Right atrium auricular region (tissue), 2 donors: ENCODE results near the gene SH2D3A. TPM values are rescaled to one million over a fixed set of nuclear protein-coding genes. Genes with fewer than 3 reads are reported as not detected.

Experiments used
- DNase-seq: peaks from one replicate; pipeline ENCODE4 v3.0.0-alpha.2; 2019; ENCODE audit warnings: low spot score
- H3K27ac ChIP-seq, 2 donors: fragments of 200-600 bp; sonication (generic); 1 replicate in 1 of 2; 2 replicates in 1 of 2; pipeline ENCODE4 v1.5.1; 2016 to 2019
- H3K27me3 ChIP-seq, 2 donors: fragments of 200-600 bp; sonication (generic); one replicate each; pipeline versions ENCODE4 v1.5.1 to v1.6.0; 2017 to 2019
- H3K36me3 ChIP-seq: fragments of 200-600 bp; sonication (generic); one replicate; pipeline ENCODE4 v1.5.1; 2016
- H3K4me1 ChIP-seq, 2 donors: fragments of 200-600 bp; sonication (generic); one replicate each; pipeline versions ENCODE4 v1.5.1 to v1.6.0; 2017 to 2019
- H3K4me3 ChIP-seq, 2 donors: fragments of 200-600 bp; sonication (generic); 1 replicate in 1 of 2; 2 replicates in 1 of 2; pipeline ENCODE4 v1.5.1; 2017 to 2019; ENCODE audit warnings: mild to moderate bottlenecking in 1 of 2, moderate library complexity in 1 of 2
- H3K9me3 ChIP-seq, 2 donors: fragments of 200-600 bp; sonication (generic); one replicate each; pipeline ENCODE4 v1.5.1; 2019
- CTCF ChIP-seq, 2 donors: fragments of 200-600 bp; sonication (generic); IDR thresholded peaks; one replicate each; pipeline ENCODE4 v1.5.1; 2019; ENCODE audit warnings: antibody characterized with exemption in 2 of 2
- total RNA-seq, 2 donors: library from RNA; depleted of rRNA; stranded (reverse); fragments of >200 nt; gene quantifications; one replicate each; pipeline ENCODE4 v1.1.0, GENCODE V29; 2016

Gene SH2D3A
- total RNA-seq, 2 donors from 2014 or later, result not detected

- Histone ChIP-seq H3K36me3 (no peaks in the 10 kb centered on the region), H3K4me1 (no peaks in the 10 kb centered on the region), H3K27me3 (no peaks in the 10 kb centered on the region), H3K4me3 (no peak overlapping the region), H3K9me3 (no peaks in the 10 kb centered on the region), H3K27ac (no peak overlapping the region)
- TF ChIP-seq CTCF (IDR thresholded peaks at IDR 0.05), result no peak
- no peak for DNase-seq
Observed at GRCh38 chr19:6725513-6726231, 41.6 kb downstream of the SH2D3A start.

- H3K27ac ChIP-seq, result no peak overlapping the region
- H3K4me1 ChIP-seq, result no peaks in the 10 kb centered on the region
- no peaks in the 10 kb centered on the region for H3K9me3 ChIP-seq
- TF ChIP-seq CTCF (IDR thresholded peaks at IDR 0.05), result no peak
- no peaks in the 10 kb centered on the region for H3K27me3 ChIP-seq
- no peak for DNase-seq
- H3K4me3 ChIP-seq, result no peak overlapping the region
- no peaks in the 10 kb centered on the region for H3K36me3 ChIP-seq
Observed at GRCh38 chr19:6724631-6725492, 42.4 kb downstream of the SH2D3A start.

DNA sequence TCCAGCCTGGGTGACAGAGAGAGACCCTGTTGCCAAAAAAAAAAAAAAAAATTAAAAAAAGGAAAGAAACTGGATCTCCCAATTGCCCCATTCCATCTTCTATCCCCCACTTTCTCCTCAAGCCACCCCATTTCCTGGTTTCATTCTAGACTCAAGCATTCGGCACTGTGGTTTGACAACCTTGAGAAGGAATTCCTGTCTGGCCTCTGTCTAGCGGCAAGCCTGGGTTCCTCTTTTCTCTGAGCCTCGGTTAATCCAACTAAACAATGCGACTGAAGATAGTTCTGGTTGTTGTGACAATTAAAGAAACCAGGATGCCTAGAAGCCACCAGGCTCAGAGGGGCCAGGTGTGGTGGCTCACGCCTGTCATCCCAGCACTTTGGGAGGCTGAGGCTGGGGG lies 43.5 kb downstream of the SH2D3A start:
- H3K27ac ChIP-seq, result peak overlapping the region in 1 of 2 donors; percentile 29
- no peaks in the 10 kb centered on the region for H3K9me3 ChIP-seq
- no peak for DNase-seq
- no peaks in the 10 kb centered on the region for H3K4me1 ChIP-seq
- H3K4me3 ChIP-seq, result no peak overlapping the region
- TF ChIP-seq CTCF (IDR thresholded peaks at IDR 0.05), result no peak
- H3K27me3 ChIP-seq, result no peaks in the 10 kb centered on the region
- H3K36me3 ChIP-seq, result no peaks in the 10 kb centered on the region

DNA sequence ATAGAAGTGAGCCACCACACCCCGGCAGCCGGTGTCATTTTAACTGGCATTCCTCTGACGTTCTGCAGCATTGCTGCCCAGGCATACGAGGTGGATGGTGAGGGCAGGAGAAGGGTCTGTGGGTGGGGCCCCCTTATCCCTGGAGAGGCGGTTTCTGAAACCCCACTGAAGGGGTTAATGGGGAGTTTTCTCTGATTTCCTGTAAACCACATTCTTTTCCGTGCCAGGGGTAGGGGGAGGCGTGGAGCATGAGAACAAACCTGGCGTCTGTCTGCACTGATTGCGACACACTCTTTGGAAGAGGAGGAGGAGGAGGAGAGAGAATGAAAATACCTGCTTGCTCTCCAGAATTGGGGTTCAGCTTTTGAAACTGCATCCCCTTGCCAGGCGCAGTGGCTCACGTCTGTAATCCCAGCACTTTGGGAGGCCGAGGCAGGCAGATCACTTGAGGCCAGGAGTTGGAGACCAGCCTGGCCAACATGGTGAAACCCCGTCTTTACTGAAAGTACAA lies 44.1 kb downstream of the SH2D3A start:
- no peak for TF ChIP-seq CTCF (IDR thresholded peaks at IDR 0.05)
- DNase-seq, result no peak
- H3K27me3 ChIP-seq, result no peaks in the 10 kb centered on the region
- H3K9me3 ChIP-seq, result no peaks in the 10 kb centered on the region
- no peaks in the 10 kb centered on the region for H3K4me1 ChIP-seq
- no peaks in the 10 kb centered on the region for H3K36me3 ChIP-seq
- H3K4me3 ChIP-seq, result no peak overlapping the region
- H3K27ac ChIP-seq, result peak overlapping the region; percentile 21 to 29

DNA sequence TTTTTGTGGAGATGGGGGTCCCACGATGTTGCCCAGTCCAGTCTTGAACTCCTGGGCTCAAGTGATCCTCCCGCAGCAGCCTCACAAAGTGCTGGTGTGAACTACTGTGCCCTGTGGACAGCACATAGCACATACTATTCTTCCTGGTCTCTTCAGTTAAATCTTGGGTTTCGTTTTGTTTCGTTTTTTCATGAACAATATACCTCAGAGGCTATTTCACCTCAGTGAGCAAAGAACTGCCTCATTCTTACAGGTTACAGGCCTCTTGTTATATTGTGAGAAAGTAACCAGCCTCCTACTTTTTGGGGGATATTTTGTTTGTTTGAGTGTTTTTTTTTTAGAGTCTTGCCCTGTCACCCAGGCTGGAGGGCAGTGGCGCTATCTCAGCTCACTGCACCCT lies 45.5 kb downstream of the SH2D3A start:
- TF ChIP-seq CTCF (IDR thresholded peaks at IDR 0.05), result no peak
- Histone ChIP-seq H3K27me3 (no peaks in the 10 kb centered on the region), H3K36me3 (no peaks in the 10 kb centered on the region), H3K4me3 (no peak overlapping the region), H3K9me3 (no peaks in the 10 kb centered on the region), H3K4me1 (no peaks in the 10 kb centered on the region), H3K27ac (no peak overlapping the region)
- no peak for DNase-seq
